Measurements from ENCODE around the gene RERE. TPM values are rescaled to one million over a fixed set of nuclear protein-coding genes. Genes with fewer than 3 reads are reported as not detected.

RERE gene
- total RNA-seq, 1 donor from 2014 or later: 141 TPM

DNA sequence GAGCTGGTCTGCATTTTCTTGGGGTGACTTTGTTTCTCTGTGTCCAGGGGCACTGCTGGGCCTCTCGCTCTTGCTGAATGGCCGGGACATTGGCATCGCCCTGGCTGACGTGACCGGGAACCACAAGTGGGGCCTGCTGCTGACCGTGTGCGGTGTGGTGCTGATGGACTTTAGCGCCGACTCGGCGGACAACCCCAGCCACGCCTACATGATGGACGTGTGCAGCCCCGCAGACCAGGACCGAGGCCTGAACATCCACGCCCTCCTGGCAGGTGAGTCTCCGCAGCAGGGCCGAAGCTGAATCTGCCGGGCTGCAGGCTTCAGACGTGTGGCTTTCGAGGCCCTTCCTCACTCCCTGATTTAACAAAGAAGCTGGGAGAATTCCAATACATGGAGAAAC, 491.7 kb downstream of the RERE start:
- no peak for DNase-seq (ENCODE audit: extremely low read depth, low read depth, low spot score)

DNA sequence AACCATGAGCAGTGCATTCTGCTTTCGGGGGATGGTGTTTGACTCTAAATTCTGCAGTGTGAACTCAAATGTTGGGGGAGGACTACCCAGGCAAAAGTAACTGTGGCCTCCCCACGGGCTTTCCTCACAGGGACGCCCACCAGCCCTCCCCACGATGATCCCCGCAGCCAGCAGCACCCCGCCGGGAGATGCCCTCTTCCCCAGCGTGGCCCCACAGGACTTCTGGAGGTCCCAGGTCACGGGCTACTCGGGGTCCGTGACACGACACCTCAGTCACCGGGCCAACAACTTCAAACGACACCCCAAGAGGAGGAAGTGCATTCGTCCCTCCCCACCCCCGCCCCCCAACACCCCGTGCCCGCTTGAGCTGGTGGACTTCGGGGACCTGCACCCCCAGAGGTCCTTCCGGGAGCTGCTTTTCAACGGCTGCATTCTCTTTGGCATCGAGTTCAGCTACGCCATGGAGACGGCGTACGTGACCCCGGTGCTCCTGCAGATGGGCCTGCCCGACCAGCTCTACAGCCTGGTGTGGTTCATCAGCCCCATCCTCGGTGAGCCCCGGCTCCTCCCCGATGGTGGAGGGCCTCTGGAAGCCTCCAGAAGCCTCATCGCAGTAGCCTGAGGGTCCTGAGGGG, 493.1 kb downstream of the RERE start:
- DNase-seq (ENCODE audit: extremely low read depth, low read depth, low spot score): no peak

DNA sequence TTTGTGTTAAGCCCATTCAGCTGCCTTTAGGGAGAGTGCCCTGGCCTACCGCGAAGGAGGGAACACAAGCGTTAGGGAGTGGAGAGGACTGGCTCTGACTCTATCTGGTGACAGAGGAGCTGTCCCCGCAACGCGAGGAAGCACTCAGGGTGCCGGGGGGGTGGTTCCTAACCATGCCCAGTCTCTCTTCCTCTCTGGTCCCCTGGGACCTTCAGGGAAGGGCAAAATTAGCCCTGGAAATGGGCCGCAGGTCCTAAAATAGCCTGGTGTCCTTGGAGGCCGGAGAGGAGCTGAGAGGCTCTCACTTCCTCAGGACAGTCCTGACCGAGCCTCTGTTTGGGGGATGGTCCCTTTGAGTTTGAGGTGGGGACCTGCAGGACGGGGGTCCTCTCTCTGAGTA, 493.7 kb downstream of the RERE start:
- DNase-seq (ENCODE audit: extremely low read depth, low read depth, low spot score): no peak

DNA sequence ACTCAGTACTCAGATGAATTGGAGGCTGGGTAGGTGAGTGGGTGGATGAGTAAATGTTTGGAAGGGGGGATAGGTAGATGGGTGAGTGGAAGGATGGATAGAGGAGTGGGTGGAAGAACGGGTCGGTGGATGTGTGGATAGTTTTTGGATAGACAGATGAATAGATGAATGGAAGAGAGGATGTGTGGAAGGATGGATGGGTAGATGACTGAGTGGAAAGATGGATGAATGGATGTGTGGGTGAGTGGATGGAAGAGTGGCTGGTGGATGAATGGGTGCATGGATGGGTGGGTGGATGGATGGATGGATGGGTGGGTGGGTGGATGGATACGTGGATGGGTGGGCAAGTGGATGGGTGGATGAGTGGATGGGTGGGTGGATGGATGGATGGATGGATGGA, 495.8 kb downstream of the RERE start:
- no peak for DNase-seq (ENCODE audit: extremely low read depth, low read depth, low spot score)

DNA sequence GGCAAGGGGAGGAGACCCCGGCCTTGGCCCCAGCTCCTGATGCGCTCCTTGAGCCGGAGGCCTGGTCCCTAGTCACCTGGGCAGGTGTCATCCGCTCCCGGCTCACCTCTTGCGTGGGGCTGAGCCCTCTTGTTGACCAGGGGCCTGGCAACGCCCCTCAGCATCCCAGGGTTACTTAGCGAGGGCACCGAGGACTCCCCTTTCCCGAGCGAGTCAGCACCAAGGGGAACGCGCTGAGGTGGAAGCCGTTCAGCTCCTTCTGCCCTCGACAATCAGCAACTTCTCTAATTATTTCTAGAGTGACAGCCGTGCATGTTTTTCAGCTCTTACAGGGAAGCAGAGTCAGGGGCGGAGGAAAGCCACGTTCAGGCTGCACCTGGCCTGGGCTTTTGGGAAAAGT, 499.0 kb downstream of the RERE start:
- no peak for DNase-seq (ENCODE audit: extremely low read depth, low read depth, low spot score)

DNA sequence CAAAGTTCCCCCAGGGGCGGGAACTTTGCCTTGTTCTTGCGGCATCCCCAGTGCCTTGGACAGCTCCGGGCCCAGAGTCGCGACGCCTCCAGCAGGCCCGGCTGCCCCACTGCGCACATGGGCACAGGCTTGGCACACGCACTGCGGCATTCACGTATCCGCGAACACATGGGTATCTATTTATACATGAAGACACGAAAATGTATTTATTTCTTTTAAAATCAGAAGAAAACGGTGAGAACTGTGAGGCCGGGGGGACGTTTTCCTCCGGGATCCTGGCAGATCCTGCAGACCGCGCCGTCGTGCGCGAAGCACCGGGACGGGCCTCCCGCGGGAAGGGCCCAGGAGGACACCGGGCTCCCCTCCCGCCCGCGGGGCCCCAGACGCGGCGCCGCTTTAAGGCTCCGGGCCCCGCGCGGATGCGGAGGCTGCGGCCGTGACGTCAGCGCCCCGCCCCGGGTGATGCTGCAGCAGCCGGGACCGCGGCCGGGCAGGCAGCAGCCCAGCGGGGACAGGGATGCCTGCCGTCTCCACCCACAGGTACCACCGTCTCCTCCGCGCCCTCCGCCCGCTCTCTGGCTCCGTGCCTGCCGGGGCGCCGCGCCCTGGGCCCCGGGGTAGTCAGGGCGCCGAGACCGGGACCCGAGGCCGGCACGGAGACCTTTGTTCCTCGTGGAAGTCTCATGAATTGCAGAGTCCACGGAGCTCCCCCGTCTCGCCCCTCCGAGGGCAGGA, 499.6 kb downstream of the RERE start, which contains the start of gene SLC45A1:
Gene SLC45A1 (plus strand): TSS at position 468 of the 735 bp plus-strand sequence. CDS start 6,216 bp downstream, outside the sequence.
- DNase-seq (ENCODE audit: extremely low read depth, low read depth, low spot score): no peak

DNA sequence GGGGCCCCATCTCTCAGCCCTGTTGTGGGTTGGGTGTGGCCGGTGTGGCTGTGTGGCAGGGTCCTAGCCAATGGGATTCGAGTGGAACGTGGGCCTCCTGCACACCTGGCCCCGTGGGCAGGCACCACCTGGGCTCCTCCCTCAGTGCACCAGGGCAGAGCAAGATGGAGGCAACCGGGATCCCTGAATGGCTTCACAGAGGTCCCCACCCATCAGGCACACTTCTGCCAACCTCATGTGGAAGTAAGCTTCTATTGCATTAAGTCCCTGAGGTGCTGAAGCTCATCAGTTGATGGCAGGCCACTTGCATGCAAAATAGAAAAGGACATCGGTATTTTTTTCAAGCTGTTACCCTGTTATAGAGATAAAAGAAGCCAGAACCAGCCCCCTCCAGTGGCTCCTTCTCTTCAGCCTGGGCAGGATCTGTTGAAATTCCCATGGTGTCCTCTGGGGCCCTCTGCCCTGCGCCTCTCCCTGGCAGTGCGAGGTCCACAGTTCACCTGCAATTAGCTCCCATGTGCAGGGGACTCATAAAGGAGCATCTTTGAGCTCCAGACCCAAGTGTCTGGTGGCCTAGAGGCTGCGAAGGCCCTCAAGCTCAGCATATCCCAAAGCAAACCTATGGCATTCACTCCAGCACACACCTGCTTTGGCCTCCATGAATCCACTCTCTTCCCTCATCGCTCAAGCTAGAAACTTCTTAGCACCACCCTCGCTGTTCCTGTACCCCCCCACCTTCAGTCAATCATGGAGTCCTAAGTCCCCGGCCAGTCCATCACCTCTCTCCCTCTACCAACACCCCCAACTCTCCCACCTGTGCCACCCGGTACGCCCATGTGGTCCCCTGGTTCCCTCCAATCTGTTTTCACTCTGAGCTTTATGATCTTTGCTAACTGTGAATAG, 501.6 kb downstream of the RERE start:
- DNase-seq (ENCODE audit: extremely low read depth, low read depth, low spot score): no peak

DNA sequence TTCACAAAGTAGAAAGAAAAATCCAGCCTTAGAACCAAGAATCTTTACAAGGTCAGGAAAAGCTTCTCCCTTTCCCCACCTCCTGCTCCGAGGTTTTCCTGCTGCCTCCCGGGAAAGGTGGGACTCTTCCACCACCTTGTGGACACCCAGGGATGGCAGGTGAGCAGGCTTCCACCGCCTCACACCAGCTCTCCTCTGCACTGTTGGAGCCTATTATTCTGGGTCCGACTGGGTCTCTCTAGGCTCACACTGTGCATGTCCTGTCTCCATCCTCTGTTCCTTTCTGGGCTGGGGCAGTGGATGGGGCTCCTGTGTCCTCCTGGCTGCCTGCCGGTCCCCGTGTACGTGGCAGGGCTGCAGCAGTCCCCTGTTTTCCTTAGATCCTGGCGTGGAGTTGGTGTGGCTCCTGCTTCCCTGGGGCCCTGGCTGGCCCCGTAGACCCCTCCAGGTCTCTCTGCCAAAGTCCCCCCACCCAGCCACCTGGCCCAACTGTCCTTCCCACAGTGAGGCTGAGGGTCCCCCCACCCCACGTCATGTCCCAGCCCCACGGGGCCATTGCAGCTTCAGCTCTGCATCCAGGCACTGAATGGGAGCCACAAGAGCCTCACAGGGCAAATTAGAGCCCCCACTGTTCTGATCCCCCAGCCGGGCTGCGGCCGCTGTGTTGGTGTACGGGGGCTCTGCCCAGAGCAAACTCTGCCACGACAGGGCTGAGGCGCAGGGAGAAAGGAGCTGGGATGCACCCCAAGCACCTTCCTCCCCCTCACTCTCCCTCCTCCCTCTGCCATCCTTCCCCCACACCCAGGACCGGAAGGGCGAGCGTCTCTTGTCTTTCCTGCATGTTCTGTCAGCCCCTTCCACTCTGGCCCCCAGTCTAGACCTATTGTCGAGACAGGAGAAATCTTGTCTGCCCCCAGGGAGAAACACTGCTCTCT, 502.8 kb downstream of the RERE start:
- peak; percentile 20 for DNase-seq (ENCODE audit: extremely low read depth, low read depth, low spot score)

DNA sequence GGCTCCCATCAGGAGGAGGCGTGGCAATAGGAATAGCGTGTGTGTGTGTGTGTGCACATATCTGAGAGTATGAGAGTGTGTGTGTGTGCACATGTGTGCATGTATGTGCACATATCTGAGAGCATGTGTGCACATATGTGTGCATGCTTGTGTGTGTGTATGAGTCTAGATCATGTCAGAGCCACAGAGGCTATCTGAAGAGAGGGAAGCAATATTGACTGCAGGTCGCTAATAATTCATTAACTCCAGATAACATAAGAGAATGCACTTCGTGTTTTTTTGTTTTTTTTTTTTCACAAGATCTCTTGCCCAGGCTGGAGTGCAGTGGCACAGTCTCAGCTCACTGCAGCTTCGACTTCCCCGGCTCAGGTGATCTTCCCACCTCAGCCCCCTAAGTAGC, 504.2 kb downstream of the RERE start:
- DNase-seq (ENCODE audit: extremely low read depth, low read depth, low spot score): no peak

DNA sequence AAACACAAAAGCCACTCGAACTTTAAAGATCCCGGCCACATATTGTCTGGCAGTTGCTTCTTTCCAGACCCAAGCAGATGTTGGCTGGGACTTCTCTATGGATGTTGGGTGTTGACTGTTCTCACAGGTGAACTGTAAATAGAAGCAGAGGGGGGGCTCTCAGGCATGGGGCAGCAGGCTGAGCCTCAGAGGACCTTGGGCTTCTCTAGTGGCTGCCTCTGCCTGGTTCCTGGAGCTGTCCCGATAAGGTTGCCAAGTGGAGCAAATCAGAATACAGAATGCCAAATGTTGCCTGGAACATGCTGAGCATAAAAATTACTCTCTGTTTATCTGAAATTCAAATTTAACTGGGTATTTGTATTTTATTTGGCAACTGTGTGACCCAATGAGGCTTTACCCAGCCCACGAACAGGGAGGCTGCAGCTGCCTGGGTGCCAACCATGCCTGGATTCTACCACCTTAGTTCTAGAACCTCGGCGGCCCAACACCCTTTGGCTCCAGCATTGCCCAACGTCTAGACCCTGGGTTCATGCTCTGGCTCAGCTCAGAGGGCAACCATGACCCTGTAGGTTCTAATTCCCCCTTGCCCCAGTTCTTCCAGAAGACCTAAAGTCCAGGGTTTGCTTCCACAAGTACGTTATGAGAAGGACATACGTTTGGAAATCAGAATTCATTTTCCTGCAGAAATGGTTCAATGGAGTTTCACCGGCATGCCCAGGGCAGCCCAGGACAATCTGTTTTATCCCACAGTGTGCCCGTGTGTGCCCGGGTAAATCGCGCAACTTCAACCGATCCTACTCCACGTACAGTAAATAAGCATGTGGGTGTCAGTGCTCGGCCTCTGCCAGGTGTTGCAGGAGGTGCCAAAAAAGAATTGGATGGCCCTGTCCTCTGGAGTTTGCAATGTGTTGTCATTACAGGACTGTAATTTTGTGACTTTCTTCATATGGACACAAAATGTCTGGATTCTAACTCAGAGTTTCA, 504.9 kb downstream of the RERE start:
- DNase-seq (ENCODE audit: extremely low read depth, low read depth, low spot score): no peak

DNA sequence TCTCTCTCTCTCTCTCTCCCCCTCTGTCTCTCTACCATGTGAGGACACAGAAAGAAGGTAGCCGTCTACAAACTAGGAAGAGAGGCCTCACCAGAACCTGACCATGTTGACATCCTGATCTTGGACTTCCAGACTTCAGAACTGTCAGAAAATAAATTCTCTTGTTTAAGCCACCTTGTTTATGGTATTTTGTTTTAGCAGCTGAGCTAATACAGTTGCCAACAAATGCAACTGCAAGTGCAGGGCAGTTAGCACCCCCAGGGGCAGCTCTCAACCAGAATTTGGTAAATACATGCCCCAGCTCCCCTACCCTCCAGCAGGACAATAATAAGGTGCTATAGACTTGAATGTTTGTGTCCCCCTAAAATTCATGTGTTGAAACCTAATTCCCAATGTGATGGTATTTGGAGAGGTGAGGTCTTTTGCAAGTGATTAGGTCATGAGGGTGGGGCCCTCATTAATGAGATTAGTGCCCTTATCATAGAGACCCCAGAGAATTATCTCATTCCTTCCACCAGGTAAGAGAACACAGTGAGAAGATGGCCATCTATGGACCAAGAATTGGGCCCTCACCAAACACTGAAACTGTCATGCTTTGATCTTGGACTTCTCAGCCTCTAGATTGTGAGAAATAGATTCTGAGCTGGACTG, 506.2 kb downstream of the RERE start:
- no peak for DNase-seq (ENCODE audit: extremely low read depth, low read depth, low spot score)

DNA sequence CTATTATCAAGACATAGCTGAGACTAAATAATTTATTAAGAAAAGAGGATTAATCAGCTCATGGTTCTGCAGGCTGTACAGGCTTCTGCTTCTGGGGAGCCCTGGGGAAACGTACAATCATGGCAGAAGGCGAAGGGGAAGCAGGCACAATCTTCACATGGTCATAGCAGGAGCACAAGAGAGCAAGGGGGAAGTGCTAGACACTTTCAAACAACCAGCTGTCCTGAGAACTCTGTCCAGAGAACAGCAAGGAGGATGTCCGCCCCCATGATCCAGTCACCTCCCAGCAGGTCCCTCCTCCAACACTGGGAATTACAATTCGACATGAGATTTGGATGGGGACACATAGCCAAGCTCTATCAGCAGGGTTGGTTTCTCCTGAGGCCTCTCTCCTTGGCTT, 509.8 kb downstream of the RERE start:
- no peak for DNase-seq (ENCODE audit: extremely low read depth, low read depth, low spot score)

DNA sequence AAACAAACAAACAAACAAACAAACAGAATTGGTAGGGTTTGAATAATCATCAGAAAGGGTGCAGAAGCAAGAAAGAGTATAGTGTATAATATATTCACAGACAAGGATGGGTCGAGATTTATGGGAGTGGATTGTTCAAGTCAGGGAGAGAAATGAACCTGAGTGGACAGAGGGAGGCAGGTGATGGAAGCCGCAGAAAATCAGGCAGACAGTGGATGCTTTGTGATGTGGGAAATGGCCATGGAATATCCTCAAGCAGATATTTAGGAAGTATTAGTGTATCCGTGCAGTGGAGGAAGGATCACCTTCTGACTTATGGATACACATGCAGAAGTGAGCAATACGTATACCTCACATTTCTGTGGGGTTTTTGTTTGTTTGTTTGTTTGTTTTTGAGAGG, 513.6 kb downstream of the RERE start:
- DNase-seq (ENCODE audit: extremely low read depth, low read depth, low spot score): no peak

DNA sequence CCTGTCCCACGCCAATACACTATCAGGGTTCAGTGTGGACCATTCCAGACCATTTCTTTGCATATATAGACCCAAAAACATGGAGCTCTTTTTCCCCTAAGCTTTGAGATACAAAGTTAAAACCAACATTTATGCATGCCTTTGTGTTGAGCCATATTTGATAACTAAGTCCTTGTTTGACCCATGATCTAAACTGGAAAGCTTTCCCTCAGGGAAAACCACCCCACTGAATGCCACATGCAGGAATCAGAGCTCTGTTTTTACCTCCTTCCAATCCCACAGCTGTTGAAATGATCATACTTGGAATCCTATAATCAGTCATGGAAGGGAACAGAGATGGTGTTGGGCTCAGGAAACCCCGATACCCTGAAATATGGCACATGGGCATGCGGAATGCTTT, 514.3 kb downstream of the RERE start:
- no peak for DNase-seq (ENCODE audit: extremely low read depth, low read depth, low spot score)

Other genes with a start within 250 kb of the RERE start
- gene ENO1, start 61.0 kb upstream of the RERE start, total RNA-seq: 1,108 and 1,420 TPM in 2 replicates
- not detected in 2 replicates for gene CA6, start 128.2 kb upstream of the RERE start, total RNA-seq
- not detected in 2 replicates for gene SLC2A7, start 208.8 kb upstream of the RERE start, total RNA-seq